Mucosa of stomach (tissue), 1 donor: ENCODE data around the gene CUEDC1.

Experiments used
- H3K27me3 ChIP-seq: one replicate; pipeline ENCODE4 v1.7.0; 2013; ENCODE audit warnings: mild to moderate bottlenecking, low read length; ENCODE audit not compliant: control insufficient read depth, insufficient read depth
- H3K36me3 ChIP-seq: one replicate; pipeline ENCODE4 v1.7.0; 2013; ENCODE audit warnings: low read length; ENCODE audit not compliant: control insufficient read depth, insufficient read depth
- H3K4me1 ChIP-seq: one replicate; pipeline ENCODE4 v1.7.0; 2013; ENCODE audit warnings: mild to moderate bottlenecking, low read length; ENCODE audit not compliant: control insufficient read depth, insufficient read depth
- H3K4me3 ChIP-seq: one replicate; pipeline ENCODE4 v1.7.0; 2013; ENCODE audit warnings: low read length
- H3K9ac ChIP-seq: one replicate; pipeline ENCODE4 v1.7.0; 2013; ENCODE audit warnings: mild to moderate bottlenecking, low read length, moderate library complexity
- H3K9me3 ChIP-seq: one replicate; pipeline ENCODE4 v1.7.0; 2013; ENCODE audit warnings: mild to moderate bottlenecking, low read length, moderate library complexity; ENCODE audit not compliant: control insufficient read depth
- donor health status: Pancreatic carcinoma.

CUEDC1 gene

DNA sequence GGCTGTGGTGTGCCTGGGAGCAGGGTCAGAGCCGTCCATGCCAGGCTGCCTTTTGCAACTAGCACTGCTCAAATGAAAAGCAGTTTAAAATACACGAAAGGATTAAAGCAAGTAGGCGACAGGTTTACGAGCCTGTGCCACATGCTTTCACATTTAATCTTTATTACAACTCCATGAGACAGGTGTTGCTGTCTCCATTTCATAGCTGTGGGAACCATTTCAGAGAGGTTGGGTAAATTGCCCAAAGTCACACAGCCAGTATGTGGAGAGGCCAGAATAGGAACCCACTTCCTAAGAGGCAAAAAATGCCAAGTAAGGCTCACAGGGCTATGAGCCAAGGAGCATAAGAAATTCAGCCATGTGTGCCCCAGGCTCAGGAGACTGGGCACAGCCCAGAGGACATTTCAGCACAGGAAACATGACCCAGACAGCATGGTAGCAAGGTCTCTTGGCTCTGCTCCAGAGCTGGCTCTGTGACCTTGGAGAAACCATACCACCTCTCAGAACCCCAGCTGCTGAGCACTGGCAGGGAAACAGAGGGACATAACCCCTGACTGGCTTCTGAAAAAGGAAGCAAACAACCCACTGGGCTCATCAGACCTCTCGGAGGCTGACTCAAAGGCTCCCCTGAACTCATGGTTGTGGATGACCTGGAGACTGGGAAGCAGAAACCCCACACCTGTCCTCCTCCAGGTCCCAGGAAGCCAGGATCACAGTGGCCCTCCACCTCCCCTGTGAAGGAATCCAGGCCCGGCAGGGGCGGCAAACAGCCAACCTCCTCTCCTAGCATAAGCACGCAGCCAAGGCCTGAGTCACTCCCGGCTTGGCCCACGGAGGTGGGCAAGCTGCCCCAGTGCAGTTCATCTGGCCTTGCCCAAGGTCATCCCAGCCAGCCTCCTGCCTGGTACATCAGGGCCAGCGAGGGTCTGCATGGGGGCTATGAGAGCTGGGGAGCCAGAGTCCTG lies 65.0 kb downstream of the CUEDC1 start:
- H3K9ac ChIP-seq: peak overlapping the region; percentile 33
- H3K4me1 ChIP-seq: peaks cover 40% of the 10 kb centered on the region

DNA sequence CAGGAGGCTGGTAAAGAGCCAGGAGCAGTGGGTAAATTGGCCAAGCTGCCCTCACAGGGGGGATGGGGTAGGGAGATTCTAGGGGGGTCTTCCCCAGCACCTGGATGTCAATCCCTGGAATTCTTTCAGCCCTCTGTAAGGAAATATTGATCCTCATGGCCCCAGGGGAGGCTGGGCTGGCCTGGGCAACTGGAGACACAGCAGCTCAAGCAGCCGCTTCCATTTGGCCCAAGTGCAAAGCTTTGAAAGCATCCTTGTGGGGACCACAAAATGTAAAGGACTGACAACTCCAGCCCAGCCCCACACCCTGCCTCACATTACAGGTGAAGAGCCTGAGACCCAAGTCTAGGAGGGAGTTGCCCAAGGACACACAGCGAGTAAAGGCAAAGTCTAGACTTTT lies 66.0 kb downstream of the CUEDC1 start:
- no peaks in the 10 kb centered on the region for H3K27me3 ChIP-seq
- no peaks in the 10 kb centered on the region for H3K9me3 ChIP-seq
- no peak overlapping the region for H3K9ac ChIP-seq
- H3K4me1 ChIP-seq: peaks cover 34% of the 10 kb centered on the region
- no peaks in the 10 kb centered on the region for H3K36me3 ChIP-seq
- H3K4me3 ChIP-seq: no peak overlapping the region

More for the DNA sequence above, 65.0 kb downstream of the CUEDC1 start:
- H3K36me3 ChIP-seq: no peaks in the 10 kb centered on the region
- no peaks in the 10 kb centered on the region for H3K9me3 ChIP-seq
- no peak overlapping the region for H3K4me3 ChIP-seq
- H3K27me3 ChIP-seq: no peaks in the 10 kb centered on the region

DNA sequence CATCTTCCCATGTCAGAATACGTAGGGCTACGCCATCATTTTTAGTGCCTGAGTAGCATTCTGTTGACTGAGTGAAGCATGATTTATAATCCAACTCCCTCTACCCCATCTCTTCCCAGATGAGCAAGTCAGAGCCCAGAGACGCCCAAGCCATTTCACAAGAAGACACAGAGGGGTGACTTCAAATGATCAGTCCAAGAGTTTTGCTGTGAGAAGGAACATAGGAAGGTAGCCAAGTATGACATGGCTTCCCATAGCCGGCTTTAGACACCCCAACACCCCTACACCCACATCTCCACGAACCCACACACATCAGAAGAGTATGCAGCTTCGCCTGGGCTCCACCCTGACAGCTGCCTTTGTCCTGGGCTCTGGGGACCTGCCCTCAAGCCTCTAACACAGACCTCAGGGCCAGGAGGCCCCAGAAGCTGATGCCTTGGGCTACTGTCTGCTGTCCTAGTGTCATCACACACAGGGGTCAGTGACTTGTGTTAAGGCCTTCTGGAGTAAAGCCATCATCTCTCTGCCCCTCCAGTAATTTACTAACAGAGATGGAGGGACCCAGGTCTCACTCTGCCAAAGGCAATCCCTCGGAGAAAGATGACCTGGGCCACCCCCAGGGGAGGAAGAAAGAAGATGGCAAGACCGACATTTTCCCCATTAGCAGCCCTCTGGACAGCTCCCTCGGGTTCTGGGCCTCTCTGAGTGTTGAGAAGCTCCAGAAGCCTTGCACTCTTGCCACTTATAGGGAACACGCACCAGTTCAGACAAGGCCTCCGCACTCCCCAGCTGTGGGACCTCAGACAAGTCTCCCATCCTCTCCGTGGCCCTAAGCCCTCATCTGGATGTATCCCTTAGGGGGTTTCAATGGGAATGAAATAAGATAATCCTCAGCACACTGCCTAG lies 66.6 kb downstream of the CUEDC1 start:
- Histone ChIP-seq H3K4me1 (peaks cover 28% of the 10 kb centered on the region), H3K4me3 (no peak overlapping the region), H3K36me3 (no peaks in the 10 kb centered on the region), H3K9ac (no peak overlapping the region), H3K27me3 (no peaks in the 10 kb centered on the region), H3K9me3 (no peaks in the 10 kb centered on the region)

DNA sequence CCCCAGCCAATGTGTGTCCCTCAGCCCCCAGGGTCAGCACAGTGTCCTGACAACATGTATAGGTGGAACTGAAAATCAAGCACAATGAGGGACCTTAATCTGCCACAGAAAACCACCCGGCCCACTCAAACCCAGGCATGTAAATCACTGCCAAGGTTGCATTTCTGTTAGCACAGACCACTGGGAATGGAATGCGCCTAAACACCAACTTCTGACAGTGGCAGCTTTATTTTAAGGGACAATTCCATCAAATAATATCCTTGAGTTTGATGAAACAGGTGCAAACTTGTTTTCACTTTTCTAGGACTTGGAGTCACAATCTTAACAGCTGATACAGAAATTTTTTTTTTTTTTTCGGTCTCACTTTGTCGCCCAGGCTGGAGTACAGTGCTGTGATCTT lies 68.1 kb downstream of the CUEDC1 start:
- Histone ChIP-seq H3K9me3 (no peaks in the 10 kb centered on the region), H3K4me3 (no peak overlapping the region), H3K4me1 (peaks cover 13% of the 10 kb centered on the region), H3K9ac (no peak overlapping the region), H3K36me3 (no peaks in the 10 kb centered on the region), H3K27me3 (no peaks in the 10 kb centered on the region)

DNA sequence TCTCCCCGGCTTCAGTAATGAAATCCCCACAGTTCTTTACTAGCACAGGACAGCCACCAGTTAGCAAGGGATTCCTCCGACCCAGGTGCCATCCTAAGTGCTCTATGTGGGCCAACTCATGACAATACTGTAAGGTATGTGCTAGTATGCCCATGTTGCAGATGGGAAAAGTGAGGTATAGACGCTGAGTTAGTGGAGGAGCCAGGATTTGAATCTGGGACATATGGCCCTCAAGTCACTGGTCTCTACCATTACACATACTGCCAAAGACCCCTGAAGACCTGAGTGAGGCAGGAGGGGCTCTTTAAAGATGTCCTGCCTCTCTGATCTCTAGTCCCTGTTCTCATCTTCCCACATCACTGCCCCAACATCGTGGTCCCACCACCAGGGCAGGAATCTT lies 69.2 kb downstream of the CUEDC1 start:
- no peaks in the 10 kb centered on the region for H3K9me3 ChIP-seq
- H3K27me3 ChIP-seq: no peaks in the 10 kb centered on the region
- H3K36me3 ChIP-seq: no peaks in the 10 kb centered on the region
- no peak overlapping the region for H3K4me3 ChIP-seq
- no peak overlapping the region for H3K9ac ChIP-seq
- H3K4me1 ChIP-seq: peaks cover 22% of the 10 kb centered on the region

DNA sequence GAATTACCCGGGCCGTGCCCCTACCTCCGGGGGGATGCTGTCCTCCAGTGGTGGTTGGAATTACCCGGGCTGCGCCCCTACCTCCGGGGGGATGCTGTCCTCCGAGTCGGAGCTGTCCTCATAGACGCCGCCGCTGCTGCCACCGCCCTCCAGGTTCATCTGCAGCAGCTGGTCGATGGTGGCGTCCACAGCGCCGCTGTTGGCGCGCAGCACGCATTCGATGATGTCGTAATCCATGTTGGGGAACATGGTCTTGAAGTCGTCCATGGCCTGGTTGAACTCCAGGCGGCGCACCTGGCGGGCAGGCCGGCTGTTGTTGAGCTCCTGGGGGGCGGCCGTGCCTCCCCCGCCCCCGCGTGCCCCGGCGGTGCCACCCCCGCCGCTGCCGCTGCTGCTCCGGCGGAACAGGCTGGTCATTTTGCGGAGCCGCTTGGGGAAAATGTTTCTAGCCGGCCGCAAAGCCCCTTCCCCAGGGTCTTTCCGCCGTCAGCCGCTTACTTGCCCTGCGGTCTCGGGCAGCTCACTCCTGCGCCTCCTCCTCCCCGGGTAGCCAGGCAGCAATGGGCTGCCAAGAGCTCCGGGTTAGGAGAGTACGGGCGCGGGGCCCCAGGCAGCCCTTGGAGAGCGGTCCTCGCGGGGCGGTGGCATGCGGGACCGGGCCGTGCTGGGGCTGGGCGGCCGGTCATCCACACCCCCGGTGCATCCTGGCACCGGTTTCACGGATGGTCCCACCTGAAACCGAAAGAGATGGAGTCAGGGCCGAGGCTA lies 69.9 kb downstream of the CUEDC1 start:
- Histone ChIP-seq H3K9ac (no peak overlapping the region), H3K4me3 (no peak overlapping the region), H3K4me1 (peaks cover 17% of the 10 kb centered on the region), H3K9me3 (no peaks in the 10 kb centered on the region), H3K27me3 (no peaks in the 10 kb centered on the region), H3K36me3 (no peaks in the 10 kb centered on the region)

DNA sequence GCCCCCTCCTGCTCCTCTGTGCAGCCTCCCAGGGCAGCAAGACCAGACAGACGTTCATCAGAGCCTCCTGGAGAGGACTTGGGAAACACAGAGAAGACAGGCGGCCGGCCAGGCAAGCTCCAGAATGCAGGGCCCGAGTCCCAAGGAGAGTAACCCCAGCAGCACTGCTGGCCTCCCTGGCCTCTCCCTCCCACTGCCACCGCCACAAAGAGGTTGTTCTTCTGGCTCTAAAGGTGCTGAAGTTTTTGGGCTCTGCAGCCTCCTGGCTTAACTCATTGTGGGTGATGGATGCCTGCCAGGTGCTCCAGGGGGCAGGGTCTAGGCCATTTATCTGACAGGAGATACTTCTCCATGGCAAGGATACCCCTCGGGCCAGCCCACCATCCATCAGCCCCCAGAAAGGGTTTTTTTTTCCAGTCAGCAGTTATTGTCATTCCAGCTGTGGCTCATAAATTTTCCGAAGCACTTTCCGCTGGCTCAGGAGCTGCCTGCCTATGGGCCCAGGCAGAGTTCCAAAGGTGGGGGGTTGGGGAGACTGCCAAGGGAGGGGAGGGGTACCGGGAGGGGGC lies 73.3 kb downstream of the CUEDC1 start:
- Histone ChIP-seq H3K9me3 (no peaks in the 10 kb centered on the region), H3K27me3 (no peaks in the 10 kb centered on the region), H3K36me3 (no peaks in the 10 kb centered on the region), H3K4me1 (peaks cover 25% of the 10 kb centered on the region), H3K4me3 (no peak overlapping the region), H3K9ac (no peak overlapping the region)

DNA sequence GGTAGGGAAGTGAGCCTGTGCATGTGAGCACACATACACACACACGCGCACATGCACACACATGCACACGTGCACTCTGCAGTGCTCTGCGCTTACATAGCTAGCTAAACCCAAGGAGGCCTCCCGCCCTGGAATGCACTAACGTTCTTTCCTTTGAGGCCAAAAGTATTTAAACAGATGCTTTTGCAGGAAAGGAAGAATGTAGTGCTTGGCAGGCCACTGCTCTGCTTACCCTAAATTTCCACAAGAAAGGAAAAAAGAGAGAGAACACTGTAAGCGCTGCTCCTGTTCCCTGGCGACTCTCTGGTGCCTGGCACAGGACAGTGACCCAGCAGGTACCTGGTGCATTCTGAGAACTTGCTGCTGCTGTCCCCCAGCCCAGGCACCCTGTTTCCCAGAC lies 74.1 kb downstream of the CUEDC1 start:
- Histone ChIP-seq H3K9me3 (no peaks in the 10 kb centered on the region), H3K27me3 (no peaks in the 10 kb centered on the region), H3K4me1 (peaks cover 25% of the 10 kb centered on the region), H3K4me3 (no peak overlapping the region), H3K9ac (no peak overlapping the region), H3K36me3 (no peaks in the 10 kb centered on the region)

DNA sequence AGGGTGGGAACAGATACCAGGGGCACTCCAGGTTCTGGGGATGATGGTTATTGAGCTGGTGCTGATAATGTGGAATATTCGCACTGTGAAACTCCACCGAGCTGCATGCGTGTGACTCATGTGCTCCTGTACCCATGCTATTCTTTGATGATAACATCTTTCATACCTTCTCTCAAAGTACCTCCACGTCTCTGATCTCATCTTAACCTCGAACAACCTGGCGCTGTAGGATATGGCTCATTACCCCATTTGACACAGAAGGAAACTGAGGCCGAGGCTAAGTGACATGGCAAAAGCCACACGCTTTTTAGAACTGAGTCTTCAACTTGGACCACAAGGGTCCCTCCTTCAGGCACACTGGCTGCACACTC lies 75.1 kb downstream of the CUEDC1 start:
- Histone ChIP-seq H3K36me3 (no peaks in the 10 kb centered on the region), H3K9me3 (no peaks in the 10 kb centered on the region), H3K4me1 (peaks cover 34% of the 10 kb centered on the region), H3K27me3 (no peaks in the 10 kb centered on the region), H3K9ac (no peak overlapping the region), H3K4me3 (no peak overlapping the region)

DNA sequence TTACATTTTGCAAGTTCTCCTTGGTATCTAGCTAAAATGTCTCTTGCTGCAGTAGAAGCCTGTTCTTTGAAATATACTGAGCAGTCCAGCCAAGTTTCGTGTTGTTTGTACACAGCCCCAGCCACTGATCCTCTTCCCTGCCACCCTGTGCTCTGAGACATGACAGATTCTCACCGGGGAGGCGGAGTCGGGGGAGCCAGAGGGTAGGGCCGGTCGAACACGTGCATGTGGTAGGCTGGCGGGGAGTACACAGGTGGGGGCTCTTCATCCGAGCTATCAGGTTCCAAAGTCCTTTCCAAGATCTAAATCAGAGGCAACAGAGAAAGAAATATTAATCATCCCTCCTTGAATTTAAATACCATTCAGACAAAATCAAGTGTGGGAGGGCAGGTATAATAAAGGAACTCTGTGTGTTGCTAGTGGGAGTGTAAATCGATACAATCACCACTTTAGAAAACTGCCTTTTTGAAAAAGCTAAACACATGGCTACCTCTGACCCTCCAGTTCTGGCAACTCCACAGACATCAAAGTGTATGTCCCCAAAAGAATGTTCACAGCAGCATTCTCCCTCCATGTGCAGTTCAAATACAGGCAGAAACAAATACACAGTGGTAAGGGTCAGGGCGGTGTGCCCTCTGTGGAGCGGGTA lies 75.7 kb downstream of the CUEDC1 start:
- Histone ChIP-seq H3K36me3 (no peaks in the 10 kb centered on the region), H3K9ac (no peak overlapping the region), H3K4me1 (peaks cover 38% of the 10 kb centered on the region), H3K27me3 (no peaks in the 10 kb centered on the region), H3K4me3 (no peak overlapping the region), H3K9me3 (no peaks in the 10 kb centered on the region)

DNA sequence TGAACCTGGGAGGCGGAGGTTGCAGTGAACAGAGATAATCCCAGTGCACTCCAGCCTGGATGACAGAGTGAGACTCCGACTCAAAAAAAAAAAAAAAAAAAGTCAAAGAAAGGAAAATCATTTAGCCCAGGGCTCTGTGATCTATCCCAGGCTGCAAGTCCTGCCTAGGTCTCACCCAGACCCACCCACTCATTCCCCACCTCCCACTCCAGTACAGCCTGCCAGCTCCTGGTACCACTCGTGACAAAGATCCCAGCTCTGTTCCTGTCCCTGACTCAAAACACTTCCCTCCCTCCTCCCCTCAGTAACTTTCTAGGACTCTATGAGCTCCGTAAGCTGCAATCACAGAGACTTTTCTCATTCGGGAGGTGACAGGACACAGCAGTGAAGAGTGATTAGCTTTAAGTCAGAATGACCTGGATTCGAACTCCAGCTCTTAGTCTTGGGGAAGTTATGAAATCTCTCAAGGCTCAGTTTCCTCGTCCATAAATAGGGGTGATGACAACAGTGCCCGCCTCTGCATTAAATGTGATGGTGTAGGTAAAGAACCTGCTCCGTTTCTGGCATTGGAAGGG lies 77.3 kb downstream of the CUEDC1 start:
- Histone ChIP-seq H3K4me1 (peaks cover 51% of the 10 kb centered on the region), H3K4me3 (no peak overlapping the region), H3K9me3 (no peaks in the 10 kb centered on the region), H3K9ac (no peak overlapping the region), H3K36me3 (peaks cover 6% of the 10 kb centered on the region), H3K27me3 (no peaks in the 10 kb centered on the region)
